Measurements from ENCODE around the gene EXOC6B. TPM values are rescaled to one million over a fixed set of nuclear protein-coding genes. Genes with fewer than 3 reads are reported as not detected.

Gene EXOC6B
- total RNA-seq, 1 experiment from 2014 or later: 40.1 TPM

DNA sequence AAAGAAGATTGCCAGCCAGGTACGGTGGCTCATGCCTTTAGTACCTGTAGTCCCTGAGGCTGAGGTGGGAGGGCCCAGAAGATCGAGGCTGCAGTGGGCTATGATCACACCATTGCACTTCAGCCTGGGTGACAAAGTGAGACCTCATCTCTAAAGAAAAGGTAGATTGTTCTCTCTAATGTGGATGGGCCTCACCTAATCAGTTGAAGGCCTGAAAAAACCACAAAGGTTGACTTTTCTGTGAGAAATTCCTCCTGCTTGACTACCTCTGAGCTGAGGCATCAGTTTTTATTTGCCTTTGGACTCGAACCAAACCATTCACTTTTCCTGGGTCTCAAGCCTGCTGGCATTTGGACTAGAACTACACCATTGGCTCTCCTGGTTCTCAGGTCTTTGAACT is 536.1 kb downstream of the EXOC6B start:
- Histone ChIP-seq H3K18ac (ENCODE audit: insufficient read length, low read depth, low read length) (no peak overlapping the region), H3K56ac (ENCODE audit: insufficient read length, low read depth, low read length) (no peak overlapping the region), H3K23me2 (ENCODE audit: insufficient read length, low read depth, low read length, poor library complexity, severe bottlenecking) (no peaks in the 10 kb centered on the region), H3K23ac (ENCODE audit: insufficient read length, low read depth, low read length) (no peak overlapping the region), H2BK20ac (ENCODE audit: low read depth, low read length, poor library complexity, severe bottlenecking) (no peak overlapping the region), H2AFZ (ENCODE audit: low read length) (no peak overlapping the region), H3K4ac (ENCODE audit: low read depth, low read length) (no peak overlapping the region), H3K9me3 (ENCODE audit: control insufficient read depth, low read depth, low read length) (no peaks in the 10 kb centered on the region), H2BK15ac (ENCODE audit: low read depth, low read length) (no peak overlapping the region), H4K20me1 (ENCODE audit: control insufficient read depth, insufficient read depth, insufficient read length) (no peaks in the 10 kb centered on the region), H3K9ac (ENCODE audit: extremely low read depth, insufficient read length, low read length) (no peak overlapping the region), H3K27ac (ENCODE audit: insufficient read length, low read depth, low read length) (no peak overlapping the region), H3K27me3 (ENCODE audit: insufficient read depth, low read length) (no peaks in the 10 kb centered on the region), H3K4me1 (ENCODE audit: insufficient read depth, low read length) (no peaks in the 10 kb centered on the region), H3K14ac (ENCODE audit: insufficient read depth, low read length) (no peak overlapping the region), H2BK12ac (ENCODE audit: insufficient read length, low read depth, low read length) (no peak overlapping the region), H4K91ac (ENCODE audit: insufficient read length, low read depth, low read length) (no peak overlapping the region), H2BK5ac (ENCODE audit: insufficient read length, low read length) (no peak overlapping the region), H2AK5ac (ENCODE audit: insufficient read length, low read length) (no peak overlapping the region), H3K79me2 (ENCODE audit: insufficient read depth, low read length) (no peaks in the 10 kb centered on the region), H4K5ac (ENCODE audit: insufficient read length, low read depth, low read length) (no peak overlapping the region), H4K8ac (replicated peaks; ENCODE audit: insufficient read length, low read depth, low read length) (no peak overlapping the region), H3K4me2 (ENCODE audit: insufficient read depth, insufficient read length, low read length) (no peak overlapping the region), H2BK120ac (ENCODE audit: low read depth, low read length, poor library complexity, severe bottlenecking) (no peak overlapping the region), H3T11ph (ENCODE audit: low read length) (no peak overlapping the region), H3K79me1 (ENCODE audit: insufficient read depth, low read depth, low read length, poor library complexity, severe bottlenecking) (no peaks in the 10 kb centered on the region)
- no CpG with 5 or more reads among the region's 3 CpGs for WGBS (ENCODE audit: extremely low coverage, insufficient read length, low lambda C conversion rate)
- DNase-seq: no peak
- no peaks in the 10 kb centered on the region for H3K36me3 Mint-ChIP-seq (ENCODE audit: insufficient read depth in 1 of 3, low read depth in 3 of 3)
- no peak for TF ChIP-seq CTCF (conservative IDR thresholded peaks at IDR 0.05)
- no peaks in the 10 kb centered on the region for H3K27me3 Mint-ChIP-seq (ENCODE audit: low read depth)
- no peaks in the 10 kb centered on the region for H3K9me3 Mint-ChIP-seq
- no peak overlapping the region for H3K27ac Mint-ChIP-seq
- no peak overlapping the region for H3K4me3 Mint-ChIP-seq
- H3K4me1 Mint-ChIP-seq: peaks cover 0 to 8% of the 10 kb centered on the region in 2 experiments; a peak in 1 of 4 replicates
